ENCODE data around the gene PACS2.

The PACS2 gene

GRCh38 chr14:105388976-105389375 is 74.4 kb downstream of the PACS2 start:
- no peak for DNase-seq

GRCh38 chr14:105389534-105389933 is 75.0 kb downstream of the PACS2 start:
- DNase-seq = no peak

- DNase-seq = no peak
These were observed 75.7 kb downstream of the PACS2 start for GRCh38 chr14:105389976-105390848.

GRCh38 chr14:105390849-105391500 is 76.4 kb downstream of the PACS2 start:
- DNase-seq = no peak

GRCh38 chr14:105391541-105391940 is 77.0 kb downstream of the PACS2 start:
- DNase-seq = no peak

- no peak for DNase-seq
These were observed 77.9 kb downstream of the PACS2 start for GRCh38 chr14:105392131-105393090.

GRCh38 chr14:105393151-105393550 is 78.6 kb downstream of the PACS2 start:
- DNase-seq = no peak

- DNase-seq = no peak
These were observed 80.4 kb downstream of the PACS2 start for GRCh38 chr14:105394714-105395537.

- DNase-seq = no peak
These were observed 80.9 kb downstream of the PACS2 start for GRCh38 chr14:105395538-105395854.

GRCh38 chr14:105397350-105397931 is 82.9 kb downstream of the PACS2 start:
- DNase-seq = no peak

- DNase-seq = peak; percentile 70
These were observed 83.6 kb downstream of the PACS2 start, which contains the start of gene TEX22 for GRCh38 chr14:105398044-105398725. TEX22 (plus strand) TSS chr14:105398538; CDS start chr14:105399341, 803 bp downstream.

- no peak for DNase-seq
These were observed 84.3 kb downstream of the PACS2 start for GRCh38 chr14:105398726-105399465.

GRCh38 chr14:105399466-105399775 is 84.9 kb downstream of the PACS2 start:
- DNase-seq = no peak

- no peak for DNase-seq
These were observed 85.5 kb downstream of the PACS2 start for GRCh38 chr14:105400016-105400415.

GRCh38 chr14:105401699-105402098 is 87.2 kb downstream of the PACS2 start:
- no peak for DNase-seq

- no peak for DNase-seq
These were observed 94.0 kb downstream of the PACS2 start for GRCh38 chr14:105408592-105408991.

GRCh38 chr14:105409364-105409763 is 94.8 kb downstream of the PACS2 start:
- DNase-seq = no peak

- DNase-seq = no peak
These were observed 96.1 kb downstream of the PACS2 start for GRCh38 chr14:105410642-105411016.

GRCh38 chr14:105411017-105411941 is 96.7 kb downstream of the PACS2 start:
- no peak for DNase-seq
